GM12865 (cell line): ENCODE data around the gene TNFRSF14.
A peak's percentile ranks its signal among the peaks of the same experiment; 100 is the strongest.

Source experiments
- DNase-seq: peaks from one replicate; pipeline ENCODE4 v3.0.0; 2010; ENCODE audit warnings: low read depth
- H3K4me3 ChIP-seq: 2 replicates; pipeline ENCODE4 v1.5.1; 2011; ENCODE audit warnings: mild to moderate bottlenecking, low read depth, low read length, control low read depth
- TF ChIP-seq, protein P1 (sequence below): IDR thresholded peaks from 2 replicates; pipeline ENCODE4 v1.5.1; 2011; ENCODE audit warnings: low read length, control low read depth, low read depth, inconsistent platforms; ENCODE audit not compliant: insufficient read depth; ENCODE audit errors: missing control alignments

The TNFRSF14 gene

DNA sequence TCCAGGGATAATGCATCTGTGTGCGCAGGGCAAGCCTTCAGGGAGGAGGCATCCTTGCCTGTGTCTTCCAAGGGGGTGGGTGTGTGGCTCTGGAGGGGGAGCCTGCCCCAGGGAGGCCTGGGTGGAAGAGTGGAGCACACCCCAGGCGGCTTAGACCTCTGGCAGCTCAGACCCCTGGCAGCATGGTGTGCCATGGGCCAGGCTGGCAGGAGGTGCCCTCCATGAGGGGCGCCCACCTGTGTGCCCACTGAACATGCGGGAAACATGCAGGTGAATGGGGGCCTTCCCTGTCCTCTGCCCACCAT is 28.7 kb upstream of the TNFRSF14 start:
- no peak overlapping the region for H3K4me3 ChIP-seq
- DNase-seq: no peak
- TF ChIP-seq, protein P1, sequence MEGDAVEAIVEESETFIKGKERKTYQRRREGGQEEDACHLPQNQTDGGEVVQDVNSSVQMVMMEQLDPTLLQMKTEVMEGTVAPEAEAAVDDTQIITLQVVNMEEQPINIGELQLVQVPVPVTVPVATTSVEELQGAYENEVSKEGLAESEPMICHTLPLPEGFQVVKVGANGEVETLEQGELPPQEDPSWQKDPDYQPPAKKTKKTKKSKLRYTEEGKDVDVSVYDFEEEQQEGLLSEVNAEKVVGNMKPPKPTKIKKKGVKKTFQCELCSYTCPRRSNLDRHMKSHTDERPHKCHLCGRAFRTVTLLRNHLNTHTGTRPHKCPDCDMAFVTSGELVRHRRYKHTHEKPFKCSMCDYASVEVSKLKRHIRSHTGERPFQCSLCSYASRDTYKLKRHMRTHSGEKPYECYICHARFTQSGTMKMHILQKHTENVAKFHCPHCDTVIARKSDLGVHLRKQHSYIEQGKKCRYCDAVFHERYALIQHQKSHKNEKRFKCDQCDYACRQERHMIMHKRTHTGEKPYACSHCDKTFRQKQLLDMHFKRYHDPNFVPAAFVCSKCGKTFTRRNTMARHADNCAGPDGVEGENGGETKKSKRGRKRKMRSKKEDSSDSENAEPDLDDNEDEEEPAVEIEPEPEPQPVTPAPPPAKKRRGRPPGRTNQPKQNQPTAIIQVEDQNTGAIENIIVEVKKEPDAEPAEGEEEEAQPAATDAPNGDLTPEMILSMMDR: no peak

DNA sequence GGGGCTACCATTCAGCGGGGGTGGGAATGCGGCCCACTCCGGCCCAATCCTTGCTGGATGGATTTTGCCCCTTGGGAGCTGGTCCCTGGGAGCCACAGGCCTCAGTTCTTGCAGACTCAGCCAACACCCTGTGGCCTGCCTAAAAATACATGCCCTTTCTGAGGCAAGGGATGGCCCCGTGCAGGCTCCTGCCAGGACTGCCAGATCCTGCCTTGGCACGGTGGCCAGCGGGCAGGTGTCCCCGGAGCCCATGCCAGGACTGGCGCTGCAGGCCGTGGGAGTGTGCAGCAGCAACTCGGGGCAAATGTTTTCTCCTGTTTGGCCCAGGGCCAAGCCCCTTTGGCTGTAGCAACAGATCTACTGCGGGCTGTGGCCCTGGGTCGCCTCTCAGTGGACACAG is 28.2 kb upstream of the TNFRSF14 start:
- no peak overlapping the region for H3K4me3 ChIP-seq
- no peak for DNase-seq
- TF ChIP-seq, protein P1: no peak

DNA sequence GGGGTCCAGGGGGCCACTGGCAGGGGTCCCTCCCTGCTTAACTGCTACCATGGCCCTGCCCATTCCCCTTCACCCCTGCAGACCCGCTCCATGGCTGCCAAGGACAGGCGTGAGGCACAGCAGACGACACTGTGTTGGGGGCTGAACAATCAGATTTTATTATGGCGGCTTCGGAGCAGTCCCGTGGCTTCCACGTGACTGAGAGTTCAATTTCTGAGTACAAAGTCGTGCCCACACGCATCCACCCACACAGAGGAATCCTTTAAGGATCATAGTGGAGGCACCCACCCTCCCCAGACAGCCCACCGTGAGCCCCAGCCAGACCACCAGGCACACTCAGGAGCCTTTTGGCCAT is 27.6 kb upstream of the TNFRSF14 start:
- DNase-seq: no peak
- TF ChIP-seq, protein P1: no peak
- H3K4me3 ChIP-seq: no peak overlapping the region

DNA sequence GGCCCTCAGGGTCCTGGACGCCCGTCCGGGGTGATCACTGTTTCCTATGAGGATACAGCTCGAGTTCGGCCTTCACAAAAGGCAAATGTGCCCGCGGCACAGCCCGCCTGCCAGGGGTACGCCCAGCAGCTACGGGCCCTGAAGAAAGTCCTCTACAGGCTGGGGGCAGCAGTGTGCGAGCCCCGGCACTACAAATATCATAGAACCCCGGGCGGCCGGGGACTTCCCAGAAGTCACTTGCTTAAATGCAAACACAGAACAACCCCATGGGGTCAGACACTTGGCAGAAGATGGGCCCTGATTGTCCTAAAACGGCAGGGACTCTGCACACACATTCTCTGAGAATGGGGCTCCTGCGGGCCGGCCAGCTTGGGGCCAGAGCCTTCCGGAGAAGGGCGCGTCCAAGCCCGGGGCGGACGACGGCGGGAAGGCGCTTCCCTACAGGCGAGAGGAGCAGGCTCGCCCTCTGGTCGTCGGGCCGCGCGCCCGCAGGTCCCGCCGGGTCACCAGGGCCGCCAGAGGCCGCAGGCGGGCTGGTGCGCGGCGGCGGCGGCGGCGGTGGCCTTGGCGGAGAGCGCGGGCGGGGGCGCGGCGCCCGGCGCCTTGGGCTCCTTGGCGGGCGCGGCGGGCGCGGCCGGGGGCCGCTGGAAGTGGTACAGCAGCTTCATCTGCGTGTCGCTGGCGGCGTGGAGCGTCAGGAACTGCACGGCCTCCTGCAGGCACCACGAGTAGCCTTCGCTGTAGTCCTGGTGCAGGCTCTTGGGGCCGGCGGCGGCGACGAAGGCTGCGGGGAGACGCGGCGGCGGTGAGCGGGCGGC is 27.0 kb upstream of the TNFRSF14 start:
- peak; percentile 60 for DNase-seq
- no peak overlapping the region for H3K4me3 ChIP-seq

DNA sequence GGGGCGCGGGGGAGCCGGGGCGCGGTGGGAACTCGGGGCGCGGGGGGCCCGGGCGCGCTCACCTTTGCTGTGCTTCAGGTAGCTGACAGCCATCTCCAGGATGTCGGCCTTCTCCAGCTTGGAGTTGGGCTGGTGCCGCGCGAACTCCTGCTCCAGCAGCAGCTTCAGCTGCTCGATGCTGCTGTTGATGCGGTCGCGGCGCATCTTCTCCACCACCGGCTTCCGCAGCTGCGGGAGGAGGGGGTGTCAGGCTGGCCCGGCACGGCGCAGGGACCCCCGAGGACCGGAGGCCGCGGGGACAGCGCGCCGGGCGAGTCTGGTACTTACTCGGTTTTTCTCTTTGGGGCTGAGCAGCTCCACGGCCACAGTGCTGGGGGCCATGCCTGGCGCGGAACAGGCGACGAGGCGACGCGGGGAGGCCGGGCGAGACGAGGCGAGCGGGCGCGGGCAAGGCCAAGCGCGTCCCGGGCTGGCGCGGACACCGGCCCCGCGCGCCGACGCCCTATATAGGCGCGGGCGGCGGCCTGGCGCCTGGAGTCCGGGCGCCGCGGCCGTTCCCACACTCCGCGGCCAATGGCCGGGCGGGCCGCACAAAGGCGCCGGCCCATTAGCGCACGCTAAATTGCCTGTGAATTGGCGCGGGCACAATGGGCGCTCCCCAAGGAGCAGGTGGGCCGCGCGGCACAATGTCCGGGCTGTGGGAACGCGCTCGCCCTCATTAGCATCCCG is 26.2 kb upstream of the TNFRSF14 start, which contains the start of gene HES5:
Gene HES5, minus strand, starts transcription at position 480 of the 729 bp plus-strand sequence. Its CDS starts 99 bp downstream, at position 381.
- TF ChIP-seq, protein P1: no peak
- no peak within 1 kb of the TSS for H3K4me3 ChIP-seq
- DNase-seq: no peak

More for the DNA sequence above, 27.0 kb upstream of the TNFRSF14 start:
- TF ChIP-seq, protein P1: no peak

DNA sequence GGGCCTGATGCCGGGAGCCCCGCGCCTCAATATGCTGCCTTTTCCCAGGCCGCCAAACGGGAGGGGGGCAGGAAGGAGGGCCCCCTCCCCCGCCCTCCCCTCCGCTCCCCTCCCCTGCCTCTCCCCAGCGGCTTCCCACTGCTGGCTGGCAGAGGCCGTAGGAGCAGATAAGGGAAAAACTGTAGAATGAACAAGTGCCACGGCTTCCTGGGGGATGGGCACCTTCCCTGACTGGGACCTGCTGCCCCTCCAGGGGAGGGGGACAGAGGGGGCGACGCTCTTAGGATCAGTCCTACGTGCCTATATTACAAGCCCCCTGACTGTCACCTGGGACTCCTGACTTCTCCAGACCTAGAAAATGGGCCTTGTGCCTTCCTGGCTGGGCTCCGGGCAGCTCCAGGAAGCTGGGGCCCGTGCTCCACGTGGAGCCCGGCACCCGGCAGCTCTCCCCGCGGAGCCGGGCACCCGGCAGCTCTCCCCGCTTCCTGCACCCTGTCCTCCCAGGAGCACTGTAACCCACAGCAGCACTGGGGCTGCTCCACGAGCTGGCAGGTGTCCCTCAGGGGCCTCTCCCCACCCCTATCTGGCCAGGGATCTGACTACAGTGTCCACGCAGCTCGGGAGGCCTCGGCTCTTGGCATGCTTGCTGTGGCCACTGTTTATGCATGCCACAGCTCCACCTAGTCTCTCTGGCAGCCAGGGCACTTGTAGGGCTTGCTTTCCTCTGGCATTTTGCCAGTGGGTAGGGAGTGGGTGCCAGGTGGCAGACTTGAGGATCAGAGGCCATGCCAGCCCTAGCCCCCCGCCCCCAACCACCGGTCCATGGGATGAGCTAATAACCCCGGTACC is 25.4 kb upstream of the TNFRSF14 start:
- no peak for DNase-seq
- no peak overlapping the region for H3K4me3 ChIP-seq
- TF ChIP-seq, protein P1: no peak
